GM12891 (cell line): Measurements from ENCODE around the gene COQ10A.

Experiments used
- POLR2A ChIP-seq: IDR thresholded peaks from 2 replicates; pipeline ENCODE4 v1.6.1; 2011; ENCODE audit warnings: low read depth, low read length, control low read depth
- POLR2AphosphoS5 ChIP-seq: IDR thresholded peaks from 2 replicates; pipeline ENCODE4 v1.6.1; 2011; ENCODE audit warnings: low read depth, low read length, control low read depth
- SPI1 ChIP-seq: IDR thresholded peaks from 2 replicates; pipeline ENCODE4 v1.6.1; 2011; ENCODE audit warnings: low read depth, low read length, control low read depth

DNA sequence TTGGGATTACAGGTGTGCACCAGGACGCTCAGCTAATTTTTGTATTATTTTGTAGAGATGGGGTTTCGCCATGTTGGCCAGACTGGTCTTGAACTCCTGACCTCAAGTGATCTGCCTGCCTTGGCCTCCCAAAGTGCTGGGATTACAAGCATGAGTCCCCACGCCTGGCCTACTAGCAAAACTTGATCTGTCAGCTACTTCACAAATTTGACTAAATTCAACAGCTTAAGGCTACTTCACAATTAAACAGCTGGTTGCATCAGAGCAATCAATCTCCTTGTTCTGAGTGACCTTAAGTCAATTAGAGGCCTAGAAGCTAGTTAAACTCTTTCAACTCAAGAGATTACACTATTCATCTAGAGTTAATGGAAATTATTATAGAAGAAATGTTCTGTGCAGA lies 12.2 kb downstream of the COQ10A start:
- TF ChIP-seq POLR2AphosphoS5, result no peak
- no peak for TF ChIP-seq SPI1
- no peak for TF ChIP-seq POLR2A
